Ascending aorta (tissue), 2 donors: Measurements from ENCODE around the gene ANXA11. TPM values are rescaled to one million over a fixed set of nuclear protein-coding genes. Genes with fewer than 3 reads are reported as not detected.
"Not testable (repeated sequence)": the region's sequence is repeated elsewhere in the genome, so short reads cannot be mapped to it uniquely, and the experiment has no call there.

Experiments used
- DNase-seq, 2 donors: peaks; one replicate each; pipeline ENCODE4 v3.0.0-alpha.2; 2019; ENCODE audit warnings: low spot score in 2 of 2
- H3K27ac ChIP-seq, 2 donors: fragments of 200-600 bp; sonication (generic); one replicate each; pipeline ENCODE4 v1.5.1; 2016 to 2017; ENCODE audit warnings: mild to moderate bottlenecking in 1 of 2
- H3K27me3 ChIP-seq: fragments of 200-600 bp; sonication (generic); one replicate; pipeline ENCODE4 v1.5.1; 2017
- H3K36me3 ChIP-seq, 2 donors: fragments of 200-600 bp; sonication (generic); one replicate each; pipeline ENCODE4 v1.5.1; 2016
- H3K4me1 ChIP-seq, 2 donors: fragments of 200-600 bp; sonication (generic); one replicate each; pipeline ENCODE4 v1.5.1; 2016 to 2017; ENCODE audit warnings: mild to moderate bottlenecking in 1 of 2
- H3K4me3 ChIP-seq, 2 donors: fragments of 200-600 bp; sonication (generic); one replicate each; pipeline ENCODE4 v1.5.1; 2016 to 2017; ENCODE audit warnings: mild to moderate bottlenecking in 1 of 2
- H3K9me3 ChIP-seq, 2 donors: fragments of 200-600 bp; sonication (generic); one replicate each; pipeline ENCODE4 v1.5.1; 2016
- CTCF ChIP-seq, 3 experiments: fragments of 200-600 bp in 2 of 3; fragments of 450-650 bp in 1 of 3; sonication (generic) in 2 of 3; IDR thresholded peaks; one replicate each; pipeline ENCODE4 v1.5.1; 2016 to 2019; ENCODE audit warnings: antibody characterized with exemption in 3 of 3, mild to moderate bottlenecking in 1 of 3, moderate library complexity in 1 of 3
- intact Hi-C: fragments of 100-400 bp; cut with DNase I; formaldehyde crosslinking; loops from one replicate; pipeline ENCODE4 v1.15.1; 2023
- total RNA-seq: library from RNA; depleted of rRNA; stranded (reverse); fragments of >200 nt; gene quantifications from one replicate; pipeline ENCODE4 v1.1.0, GENCODE V29; 2016

ANXA11 gene
- total RNA-seq, 1 donor from 2014 or later: 237 TPM

- Histone ChIP-seq H3K4me1 (peaks cover 0 to 15% of the 10 kb centered on the region in 2 donors), H3K9me3 (no peaks in the 10 kb centered on the region), H3K27me3 (no peaks in the 10 kb centered on the region), H3K36me3 (no peaks in the 10 kb centered on the region), H3K4me3 (peak overlapping the region in 1 of 2 donors; percentile 36), H3K27ac (peak overlapping the region; percentile 14 to 32)
- TF ChIP-seq CTCF (IDR thresholded peaks at IDR 0.05): no peak
- intact Hi-C loops: no loop called here
- DNase-seq: peak; percentile 53 to 91
Measured at GRCh38 chr10:80136134-80136571, 69.2 kb downstream of the ANXA11 start.

GRCh38 chr10:80133687-80134086, 71.7 kb downstream of the ANXA11 start:
- peaks cover 0 to 15% of the 10 kb centered on the region in 2 donors for H3K4me1 ChIP-seq
- DNase-seq, H3K27me3 ChIP-seq, H3K9me3 ChIP-seq, H3K36me3 ChIP-seq: not testable (repeated sequence)
- intact Hi-C loops: loop anchor here (2.0 kb wide), 1 partner anchor 55 kb away; the partner anchor contains the start of gene TMEM254
- H3K4me3 ChIP-seq: peak overlapping the region; percentile 61 to 73
- peak overlapping the region; percentile 74 to 85 for H3K27ac ChIP-seq

GRCh38 chr10:80133206-80133605, 72.1 kb downstream of the ANXA11 start:
- no peak for TF ChIP-seq CTCF (IDR thresholded peaks at IDR 0.05)
- no peaks in the 10 kb centered on the region for H3K9me3 ChIP-seq
- H3K27ac ChIP-seq: peak overlapping the region; percentile 74 to 85
- H3K36me3 ChIP-seq: no peaks in the 10 kb centered on the region
- peak overlapping the region; percentile 61 to 73 for H3K4me3 ChIP-seq
- no peak for DNase-seq
- H3K4me1 ChIP-seq: peaks cover 0 to 15% of the 10 kb centered on the region in 2 donors
- intact Hi-C loops: loop anchor here (2.0 kb wide), 1 partner anchor 54 kb away; the partner anchor contains the start of gene TMEM254
- no peaks in the 10 kb centered on the region for H3K27me3 ChIP-seq

DNA sequence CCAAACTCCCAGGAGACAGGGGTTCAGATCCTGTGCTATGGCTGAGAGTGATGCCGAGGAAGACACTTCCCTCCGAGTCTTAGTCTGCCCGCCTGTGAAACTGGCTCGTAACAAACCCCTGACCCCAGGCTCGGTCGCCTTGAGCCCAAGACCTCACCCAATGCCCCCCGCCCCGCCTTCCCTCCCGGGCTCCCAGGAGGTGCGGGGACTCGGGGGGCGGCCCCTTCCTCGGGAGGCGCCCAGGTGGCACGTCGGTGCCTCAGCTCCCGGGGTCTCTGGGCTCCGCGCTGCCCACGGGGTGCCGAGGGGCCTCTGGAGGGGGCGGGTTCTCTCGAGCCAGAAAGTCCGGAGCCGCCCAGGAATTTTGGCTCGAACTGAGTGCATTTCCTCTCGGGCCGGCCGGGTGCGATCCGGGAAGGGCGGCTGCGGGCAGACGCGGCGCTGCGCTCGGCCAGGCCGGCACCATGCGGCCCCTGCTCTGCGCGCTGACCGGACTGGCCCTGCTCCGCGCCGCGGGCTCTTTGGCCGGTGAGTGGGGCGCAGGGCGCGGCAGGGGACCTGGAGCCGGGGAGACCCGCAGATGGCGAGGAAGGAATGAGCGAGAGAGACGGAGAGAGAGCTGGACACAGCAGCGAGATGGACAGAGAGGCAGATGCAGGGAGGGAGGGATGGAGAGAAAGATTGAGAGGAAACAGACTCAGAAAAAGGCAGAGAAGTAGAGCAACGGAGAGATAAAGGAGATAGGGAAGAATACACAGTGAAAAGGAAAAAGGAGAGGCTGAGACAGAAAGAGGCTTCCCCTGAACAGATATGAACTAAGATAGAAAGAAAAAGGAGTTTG, 72.8 kb downstream of the ANXA11 start, which contains the start of gene PLAC9:
Gene PLAC9, plus strand, starts transcription at position 432 of the 841 bp plus-strand sequence. Its CDS starts 33 bp downstream, at position 465.
- H3K4me3 ChIP-seq: peak within 1 kb of the TSS; percentile 61 to 73
- H3K9me3 ChIP-seq: no peaks in the 10 kb centered on the region
- intact Hi-C loops: loop anchor here (2.0 kb wide), 1 partner anchor 54 kb away; the partner anchor contains the start of gene TMEM254
- H3K27ac ChIP-seq: peak within 1 kb of the TSS; percentile 74 to 85
- H3K36me3 ChIP-seq: no peaks in the 10 kb centered on the region
- no peak for TF ChIP-seq CTCF (IDR thresholded peaks at IDR 0.05)
- H3K4me1 ChIP-seq: peaks cover 0 to 15% of the 10 kb centered on the region in 2 donors
- no peaks in the 10 kb centered on the region for H3K27me3 ChIP-seq
- peak in 1 of 2 donors; percentile 77 for DNase-seq

GRCh38 chr10:80131499-80131901, 73.8 kb downstream of the ANXA11 start:
- no peaks in the 10 kb centered on the region for H3K36me3 ChIP-seq
- H3K4me1 ChIP-seq: peaks cover 0 to 10% of the 10 kb centered on the region in 2 donors
- no peak for TF ChIP-seq CTCF (IDR thresholded peaks at IDR 0.05)
- no peaks in the 10 kb centered on the region for H3K27me3 ChIP-seq
- H3K4me3 ChIP-seq: no peak overlapping the region
- no peaks in the 10 kb centered on the region for H3K9me3 ChIP-seq
- no peak for DNase-seq
- no peak overlapping the region for H3K27ac ChIP-seq
- intact Hi-C loops: no loop called here

- no peak for DNase-seq
- H3K4me1 ChIP-seq: no peaks in the 10 kb centered on the region
- intact Hi-C loops: no loop called here
- H3K27me3 ChIP-seq: no peaks in the 10 kb centered on the region
- H3K27ac ChIP-seq: no peak overlapping the region
- TF ChIP-seq CTCF (IDR thresholded peaks at IDR 0.05): no peak
- no peaks in the 10 kb centered on the region for H3K9me3 ChIP-seq
- no peaks in the 10 kb centered on the region for H3K36me3 ChIP-seq
- no peak overlapping the region for H3K4me3 ChIP-seq
Measured at GRCh38 chr10:80126876-80127275, 78.5 kb downstream of the ANXA11 start.
